GM12801 (cell line): ENCODE measurements around the gene ZIK1.

Experiments used
- CTCF ChIP-seq: IDR thresholded peaks from one replicate; pipeline ENCODE4 v1.5.1; 2011; ENCODE audit warnings: control low read depth; ENCODE audit not compliant: insufficient read length; ENCODE audit errors: extremely low read depth

Gene ZIK1

GRCh38 chr19:57559404-57560025, 24.4 kb upstream of the ZIK1 start, which contains the start of gene ZNF550:
Gene ZNF550 (minus strand): TSS chr19:57559863. CDS start chr19:57559682, 181 bp downstream.
- TF ChIP-seq CTCF = no peak

- TF ChIP-seq CTCF = no peak
Measured at GRCh38 chr19:57560049-57560491, 23.9 kb upstream of the ZIK1 start.

- no peak for TF ChIP-seq CTCF
Measured at GRCh38 chr19:57563547-57563946, 20.4 kb upstream of the ZIK1 start.

GRCh38 chr19:57566396-57567265, 17.3 kb upstream of the ZIK1 start:
- no peak for TF ChIP-seq CTCF

GRCh38 chr19:57570707-57571106, 13.2 kb upstream of the ZIK1 start:
- no peak for TF ChIP-seq CTCF

GRCh38 chr19:57572415-57572947, 11.5 kb upstream of the ZIK1 start:
- TF ChIP-seq CTCF = no peak

GRCh38 chr19:57576661-57577060, 7.3 kb upstream of the ZIK1 start:
- TF ChIP-seq CTCF = no peak
